Astrocyte of the spinal cord (primary cell): ENCODE data around the gene PTPN23.

Experiments used
- DNase-seq: peaks from one replicate; pipeline ENCODE4 v3.0.0; 2011; ENCODE audit warnings: low read depth, low spot score
- H3K4me3 ChIP-seq: 2 replicates; pipeline ENCODE4 v1.5.1; 2011; ENCODE audit warnings: low read depth, mild to moderate bottlenecking, low read length, moderate library complexity
- in situ Hi-C: cut with HindIII; loops from 2 replicates; pipeline ENCODE4 v1.10.0; 2017; ENCODE audit warnings: low sequenced_read_pairs
- TF ChIP-seq, protein P1 (sequence below): IDR thresholded peaks from 2 replicates; pipeline ENCODE4 v1.5.1; 2012; ENCODE audit warnings: low read depth, mild to moderate bottlenecking, low read length, inconsistent platforms

PTPN23 gene

GRCh38 chr3:47423548-47424145 lies 42.8 kb downstream of the PTPN23 start:
- no peak overlapping the region for H3K4me3 ChIP-seq
- TF ChIP-seq, protein P1, sequence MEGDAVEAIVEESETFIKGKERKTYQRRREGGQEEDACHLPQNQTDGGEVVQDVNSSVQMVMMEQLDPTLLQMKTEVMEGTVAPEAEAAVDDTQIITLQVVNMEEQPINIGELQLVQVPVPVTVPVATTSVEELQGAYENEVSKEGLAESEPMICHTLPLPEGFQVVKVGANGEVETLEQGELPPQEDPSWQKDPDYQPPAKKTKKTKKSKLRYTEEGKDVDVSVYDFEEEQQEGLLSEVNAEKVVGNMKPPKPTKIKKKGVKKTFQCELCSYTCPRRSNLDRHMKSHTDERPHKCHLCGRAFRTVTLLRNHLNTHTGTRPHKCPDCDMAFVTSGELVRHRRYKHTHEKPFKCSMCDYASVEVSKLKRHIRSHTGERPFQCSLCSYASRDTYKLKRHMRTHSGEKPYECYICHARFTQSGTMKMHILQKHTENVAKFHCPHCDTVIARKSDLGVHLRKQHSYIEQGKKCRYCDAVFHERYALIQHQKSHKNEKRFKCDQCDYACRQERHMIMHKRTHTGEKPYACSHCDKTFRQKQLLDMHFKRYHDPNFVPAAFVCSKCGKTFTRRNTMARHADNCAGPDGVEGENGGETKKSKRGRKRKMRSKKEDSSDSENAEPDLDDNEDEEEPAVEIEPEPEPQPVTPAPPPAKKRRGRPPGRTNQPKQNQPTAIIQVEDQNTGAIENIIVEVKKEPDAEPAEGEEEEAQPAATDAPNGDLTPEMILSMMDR = no peak
- no peak for DNase-seq
- in situ Hi-C loops = no loop called here

- DNase-seq = no peak
- in situ Hi-C loops = no loop called here
- TF ChIP-seq, protein P1 = no peak
- H3K4me3 ChIP-seq = no peak overlapping the region
Measured at GRCh38 chr3:47424434-47425382, 43.9 kb downstream of the PTPN23 start.

DNA sequence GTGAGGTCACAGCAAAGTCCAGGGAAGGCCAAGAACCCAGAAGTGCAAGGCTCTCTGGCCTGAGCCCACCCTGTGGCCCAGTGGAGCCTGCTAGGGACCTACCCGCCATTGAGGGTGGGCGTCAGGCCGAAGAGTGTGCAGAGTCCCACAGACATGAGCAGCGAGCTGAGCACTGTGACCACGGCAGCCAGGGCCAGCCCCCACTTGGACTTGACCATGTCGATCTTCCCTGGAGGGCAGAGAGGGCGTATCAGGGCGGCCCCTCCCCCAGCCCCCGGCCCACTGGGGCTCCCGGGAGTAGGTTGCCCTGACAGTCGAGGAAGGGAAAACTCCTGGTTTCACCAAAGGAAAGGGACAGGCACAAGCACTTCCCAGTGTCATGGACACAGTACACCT lies 44.6 kb downstream of the PTPN23 start:
- no peak for DNase-seq
- TF ChIP-seq, protein P1 = no peak
- no peak overlapping the region for H3K4me3 ChIP-seq
- in situ Hi-C loops = no loop called here

DNA sequence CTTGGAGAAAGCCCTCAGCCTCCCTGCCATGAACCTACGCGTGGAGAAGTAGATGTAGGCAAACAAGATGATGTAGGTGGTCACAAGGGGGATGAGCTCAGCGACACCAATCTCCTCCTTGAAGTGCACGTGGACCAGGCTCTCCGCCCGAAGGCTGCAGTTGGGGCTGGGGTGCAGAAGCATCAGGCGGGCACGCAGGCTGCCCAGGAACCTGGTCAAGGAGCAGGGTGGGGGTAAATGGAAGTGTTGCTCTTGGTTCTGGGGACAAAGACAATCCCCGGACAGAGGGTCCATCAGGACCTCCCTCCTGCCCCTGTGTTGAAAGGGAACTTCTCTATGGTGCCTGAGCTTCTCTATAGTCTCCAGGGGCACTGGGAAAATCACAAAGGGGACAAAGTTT lies 45.1 kb downstream of the PTPN23 start:
- TF ChIP-seq, protein P1 = no peak
- in situ Hi-C loops = no loop called here
- DNase-seq = no peak
- no peak overlapping the region for H3K4me3 ChIP-seq

GRCh38 chr3:47427866-47428265 lies 47.0 kb downstream of the PTPN23 start:
- in situ Hi-C loops = no loop called here
- no peak for DNase-seq
- H3K4me3 ChIP-seq = no peak overlapping the region
- TF ChIP-seq, protein P1 = no peak

DNA sequence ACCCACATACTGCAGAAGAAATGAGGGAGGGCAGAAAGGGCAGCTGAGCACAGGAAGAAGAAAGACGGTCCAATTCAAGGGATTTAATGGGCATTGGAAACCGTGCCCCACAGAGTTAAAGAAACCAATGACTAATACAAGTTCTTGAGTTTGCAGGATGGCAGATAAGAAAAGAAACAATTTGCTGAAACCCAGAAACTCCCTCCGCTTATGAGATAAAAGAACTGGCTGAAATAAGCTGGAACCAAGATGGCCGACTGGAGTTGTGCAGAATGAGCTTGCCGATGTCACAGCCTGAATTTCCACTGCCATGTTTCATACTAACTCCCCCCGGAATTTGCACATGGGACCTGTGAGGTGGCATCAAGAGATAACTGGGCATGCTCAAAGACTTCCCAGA lies 47.8 kb downstream of the PTPN23 start:
- H3K4me3 ChIP-seq = no peak overlapping the region
- TF ChIP-seq, protein P1 = no peak
- no peak for DNase-seq
- in situ Hi-C loops = no loop called here
